Cardiac atrium fibroblast (primary cell): ENCODE data around the gene CD7. TPM values are rescaled to one million over a fixed set of nuclear protein-coding genes. Genes with fewer than 3 reads are reported as not detected.

ENCODE experiments used
- total RNA-seq: library from RNA; depleted of rRNA; stranded (reverse); fragments of >200 nt; gene quantifications from 2 replicates; pipeline ENCODE4 v1.2.3, GENCODE V29; 2015

Gene CD7
- total RNA-seq: 0.49 TPM in 1 of 2 replicates, not detected in the other

DNA sequence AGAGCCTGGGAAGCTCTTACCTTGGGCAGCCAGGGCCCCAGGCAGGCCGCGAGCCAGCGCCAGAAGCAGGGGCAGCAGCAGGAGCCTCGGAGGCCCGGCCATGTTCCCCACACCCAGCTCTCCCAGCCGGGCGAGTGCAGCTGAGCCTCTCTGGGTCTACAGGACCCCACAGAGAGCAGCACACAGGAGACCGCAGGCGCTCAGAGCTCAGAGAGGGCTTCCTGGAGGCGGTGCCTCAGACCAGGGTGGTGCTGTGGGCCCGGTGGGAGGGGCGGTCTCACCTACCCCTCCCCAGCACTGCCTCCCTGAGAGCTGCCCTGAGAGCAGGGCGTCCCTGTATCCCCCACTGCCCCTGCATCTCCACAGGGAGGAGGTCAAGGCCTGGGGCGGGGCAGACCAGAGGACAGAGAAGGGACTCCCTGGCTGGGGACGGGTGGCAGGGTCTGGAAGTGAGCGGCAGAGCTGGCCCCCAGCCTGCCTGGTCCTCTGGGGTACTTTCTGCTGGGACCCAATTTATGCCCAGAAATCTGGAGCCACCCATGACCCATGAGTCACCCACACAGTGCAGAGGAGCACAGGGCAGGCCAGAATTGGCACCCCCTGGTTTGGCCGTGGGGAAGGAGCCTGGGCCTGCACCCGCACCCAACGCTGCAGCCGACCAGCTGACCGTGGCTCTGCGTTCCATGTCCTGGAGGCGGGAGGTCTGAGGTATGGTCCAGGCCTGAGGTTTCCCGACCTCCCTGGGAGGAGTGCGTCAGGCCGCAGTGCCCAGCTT, at the start of gene CD7:
CD7 (minus strand) TSS at position 215 of the 775 bp plus-strand sequence; CDS start at position 102, 113 bp downstream.

DNA sequence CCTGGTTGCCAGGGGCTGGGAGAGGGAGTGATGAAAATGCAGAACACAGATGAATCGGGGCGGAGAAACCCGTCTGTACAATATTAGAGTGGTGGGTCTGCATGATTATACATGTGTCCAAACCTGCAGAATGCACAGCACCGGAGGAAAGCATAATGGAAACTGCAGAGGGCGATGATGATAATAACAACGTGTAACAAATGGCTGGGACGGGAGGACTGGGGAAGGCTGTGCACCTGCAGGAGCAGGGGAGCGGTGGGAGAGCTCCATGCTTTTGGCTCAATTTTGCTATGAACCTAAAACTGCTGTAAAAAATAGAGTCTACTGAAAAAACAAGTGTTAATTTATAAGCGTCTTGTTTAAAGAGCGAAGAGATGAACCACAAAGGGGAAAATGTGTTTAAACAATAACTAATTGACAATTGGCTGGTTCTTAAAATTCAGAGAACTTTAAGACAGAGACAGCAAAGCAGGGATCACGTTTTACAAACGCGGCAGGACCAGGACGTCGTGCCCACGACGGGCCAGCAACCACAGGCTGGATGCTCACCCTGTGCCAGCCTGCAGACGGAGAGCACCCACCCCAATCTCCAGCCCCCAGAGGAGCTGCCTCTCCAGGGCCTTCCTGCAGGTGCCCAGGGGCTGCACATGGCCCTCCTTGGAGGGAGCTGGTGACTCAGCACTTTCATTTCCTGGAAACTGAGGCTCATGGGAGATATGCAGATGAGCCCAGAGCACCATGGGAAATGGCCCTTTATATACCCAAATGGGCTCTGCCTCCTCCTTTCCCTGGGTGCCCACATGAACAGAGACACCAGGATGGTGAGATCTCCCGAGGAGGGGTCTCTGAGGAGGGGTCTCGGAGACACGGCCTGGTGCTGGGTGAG, 41.3 kb upstream of the CD7 start, which contains the start of gene TEX19:
TEX19 (plus strand) TSS at position 783 of the 886 bp plus-strand sequence. CDS start 2,904 bp downstream, outside the sequence.

DNA sequence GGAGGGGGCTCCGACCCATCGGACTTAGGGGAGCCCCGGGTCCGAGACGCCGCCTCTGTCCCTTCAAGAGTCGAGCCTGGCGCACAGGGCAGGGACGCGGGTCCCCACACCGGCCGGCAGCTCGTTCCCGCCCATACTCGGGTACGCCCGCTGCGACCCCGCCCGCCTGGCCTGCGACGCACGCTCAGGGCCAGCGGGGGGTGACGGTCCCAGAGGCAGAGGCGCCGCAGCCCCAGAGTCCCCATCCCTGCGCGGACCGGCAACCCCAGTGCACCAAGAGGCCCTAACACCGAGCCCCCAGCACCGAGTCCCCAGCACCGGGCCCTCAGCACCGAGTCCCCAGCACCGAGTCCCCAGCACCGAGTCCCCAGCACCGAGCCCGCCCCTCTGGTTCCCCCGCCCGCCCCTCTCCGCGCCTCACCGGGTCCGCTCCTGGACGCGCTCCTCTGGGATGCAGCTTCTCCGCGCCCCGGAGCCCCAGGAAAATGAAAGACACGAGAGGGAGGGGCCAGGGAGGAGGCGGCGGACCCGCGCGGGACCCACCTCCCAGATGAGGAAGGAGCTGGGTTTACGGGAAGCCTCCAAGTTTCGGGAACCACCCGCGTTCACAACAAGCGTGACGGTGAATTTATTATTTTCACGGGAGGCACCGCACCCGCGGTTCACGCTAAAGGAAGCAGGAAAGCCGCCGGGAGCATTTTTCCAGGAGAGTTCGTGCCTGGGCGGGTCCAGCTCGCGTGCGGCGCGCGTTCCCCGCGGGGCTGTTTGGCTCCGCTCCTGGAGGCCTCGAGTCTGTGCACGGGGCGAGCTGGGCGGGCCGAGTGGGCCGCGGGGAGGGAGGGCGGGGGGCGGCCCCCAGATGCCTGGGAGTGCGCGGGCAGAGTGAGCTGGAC, 16.1 kb upstream of the CD7 start, which contains the start of gene SECTM1:
SECTM1 (minus strand) TSS at position 488 of the 893 bp plus-strand sequence. CDS start 6,526 bp downstream, outside the sequence.

DNA sequence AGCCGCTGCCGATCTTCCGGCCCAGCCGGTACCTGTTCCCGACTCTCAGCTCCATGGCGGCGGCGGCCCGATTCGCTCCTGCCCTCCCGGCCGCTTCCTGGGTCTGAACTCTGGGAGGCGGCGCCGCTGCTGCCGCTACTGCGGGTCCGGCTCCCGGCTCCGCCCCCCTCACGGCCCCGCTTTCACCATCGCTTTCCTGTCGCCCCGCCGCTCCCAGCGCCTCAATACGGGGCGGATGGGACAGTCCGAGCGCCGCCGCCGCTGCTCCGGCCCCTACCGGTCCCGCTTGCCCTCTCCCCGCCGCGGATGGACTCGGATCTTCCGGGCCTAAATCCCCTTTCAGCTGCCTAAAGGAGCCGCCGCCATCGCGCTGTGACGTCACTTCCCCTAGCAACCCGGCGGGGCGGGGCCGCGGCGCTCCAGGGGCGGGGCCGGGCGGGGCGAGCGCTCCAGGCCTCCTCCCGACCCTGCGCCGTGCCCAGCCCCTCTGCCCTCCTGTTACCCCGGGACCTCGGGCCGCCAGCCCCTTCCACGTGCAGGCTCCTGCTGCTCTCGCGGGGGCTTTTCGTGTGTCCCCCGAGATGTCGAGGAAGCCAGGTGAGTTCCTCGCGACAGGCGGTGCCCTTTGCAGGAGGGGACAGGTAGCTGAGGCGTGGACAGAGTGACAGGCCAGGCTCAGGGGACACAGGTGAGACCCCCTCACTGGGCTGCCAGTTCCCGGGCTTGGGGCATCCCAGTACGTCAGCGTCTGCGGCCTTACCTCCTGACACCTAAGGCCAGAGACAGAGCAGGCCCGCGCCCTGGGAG, 43.9 kb downstream of the CD7 start, which contains the start of gene CSNK1D:
CSNK1D (minus strand) TSS at position 374 of the 807 bp plus-strand sequence; CDS start at position 55, 319 bp downstream.

Other genes with a start within 250 kb of the CD7 start
- 80.9 and 170 TPM in 2 replicates for gene FASN, start 219.4 kb downstream of the CD7 start, total RNA-seq
- gene CCDC57, start 104.8 kb downstream of the CD7 start, total RNA-seq: 6.5 and 9.4 TPM in 2 replicates
- gene SLC16A3, start 88.6 kb downstream of the CD7 start, total RNA-seq: 600 and 632 TPM in 2 replicates
- gene CSNK1D, start 43.9 kb downstream of the CD7 start, total RNA-seq: 28.7 and 31.3 TPM in 2 replicates
- gene SECTM1, start 16.2 kb upstream of the CD7 start, total RNA-seq: 18.4 and 25.6 TPM in 2 replicates
- gene TEX19, start 41.6 kb upstream of the CD7 start, total RNA-seq: not detected in 2 replicates
- not detected in 2 replicates for gene UTS2R, start 54.2 kb upstream of the CD7 start, total RNA-seq
- 6.8 and 11.2 TPM in 2 replicates for gene HEXD, start 100.7 kb upstream of the CD7 start, total RNA-seq
- gene OGFOD3, start 101.0 kb upstream of the CD7 start, total RNA-seq: 39.2 and 40.1 TPM in 2 replicates
- gene CYBC1, start 133.1 kb upstream of the CD7 start, total RNA-seq: 58.2 and 59.4 TPM in 2 replicates
- 22.2 and 26.0 TPM in 2 replicates for gene NARF, start 141.1 kb upstream of the CD7 start, total RNA-seq
- gene FOXK2, start 202.1 kb upstream of the CD7 start, total RNA-seq: 28.5 and 34.5 TPM in 2 replicates